Cardiac muscle cell (in vitro differentiated cells and primary cell): ENCODE measurements around the gene MTHFR. TPM values are rescaled to one million over a fixed set of nuclear protein-coding genes. Genes with fewer than 3 reads are reported as not detected.

Experiments used
- DNase-seq, 2 donors: peaks; one replicate each; pipeline versions ENCODE4 v3.0.0 to v3.0.0-alpha.2; 2010 to 2017; ENCODE audit warnings: low read depth in 1 of 2, low spot score in 1 of 2
- H3K27ac ChIP-seq: fragments of 200-600 bp; sonication (generic); 2 replicates; pipeline ENCODE4 v1.5.1; 2016
- H3K27me3 ChIP-seq: fragments of 200-600 bp; sonication (generic); 2 replicates; pipeline ENCODE4 v1.6.0; 2016; ENCODE audit warnings: control low read depth
- H3K36me3 ChIP-seq: fragments of 200-600 bp; sonication (generic); 2 replicates; pipeline ENCODE4 v1.5.1; 2016; ENCODE audit warnings: control low read depth
- H3K4me1 ChIP-seq: fragments of 200-600 bp; sonication (generic); 2 replicates; pipeline ENCODE4 v1.8.1; 2017; ENCODE audit warnings: low read depth, mild to moderate bottlenecking, mixed run types
- H3K4me3 ChIP-seq: fragments of 200-600 bp; sonication (generic); 2 replicates; pipeline ENCODE4 v1.5.1; 2016; ENCODE audit warnings: mild to moderate bottlenecking
- H3K9me3 ChIP-seq: fragments of 200-600 bp; sonication (generic); 2 replicates; pipeline ENCODE4 v1.5.1; 2017; ENCODE audit warnings: low read depth, mild to moderate bottlenecking, control low read depth
- CTCF ChIP-seq: IDR thresholded peaks from 2 replicates; pipeline ENCODE4 v1.5.1; 2012; ENCODE audit warnings: low read depth, mild to moderate bottlenecking, low read length
- polyA plus RNA-seq: library from polyadenylated mRNA; unstranded; fragments of >200 nt; fragmentation: Nextera tagmentation; extraction: Ambion mirVana; gene quantifications from 2 replicates; pipeline ENCODE4 v1.2.1, GENCODE V29; 2016
- total RNA-seq: library from RNA; depleted of rRNA; stranded (reverse); fragments of >200 nt; gene quantifications from 2 replicates; pipeline ENCODE4 v1.2.3, GENCODE V29; 2016

MTHFR gene
- total and polyA plus RNA-seq, 2 experiments from 2014 or later = 37.5 to 64.0 TPM

GRCh38 chr1:11836955-11837766 lies 31.4 kb upstream of the MTHFR start:
- H3K27me3 ChIP-seq = no peaks in the 10 kb centered on the region
- TF ChIP-seq CTCF = no peak
- peaks cover 76% of the 10 kb centered on the region for H3K36me3 ChIP-seq
- H3K9me3 ChIP-seq = no peaks in the 10 kb centered on the region
- H3K4me1 ChIP-seq = no peaks in the 10 kb centered on the region
- H3K27ac ChIP-seq = no peak overlapping the region
- H3K4me3 ChIP-seq = no peak overlapping the region
- DNase-seq = no peak

GRCh38 chr1:11835441-11836225 lies 29.9 kb upstream of the MTHFR start:
- no peak for DNase-seq
- no peak overlapping the region for H3K4me3 ChIP-seq

GRCh38 chr1:11833900-11834299 lies 28.1 kb upstream of the MTHFR start:
- peaks cover 67% of the 10 kb centered on the region for H3K36me3 ChIP-seq
- TF ChIP-seq CTCF = no peak

More at GRCh38 chr1:11835441-11836225, 29.9 kb upstream of the MTHFR start:
- H3K9me3 ChIP-seq = no peaks in the 10 kb centered on the region
- no peak for TF ChIP-seq CTCF
- no peaks in the 10 kb centered on the region for H3K4me1 ChIP-seq
- no peak overlapping the region for H3K27ac ChIP-seq
- no peaks in the 10 kb centered on the region for H3K27me3 ChIP-seq
- peaks cover 75% of the 10 kb centered on the region for H3K36me3 ChIP-seq

GRCh38 chr1:11833497-11833896 lies 27.7 kb upstream of the MTHFR start:
- Histone ChIP-seq H3K4me1 (no peaks in the 10 kb centered on the region), H3K27me3 (no peaks in the 10 kb centered on the region), H3K9me3 (no peaks in the 10 kb centered on the region), H3K36me3 (peaks cover 71% of the 10 kb centered on the region), H3K27ac (no peak overlapping the region), H3K4me3 (no peak overlapping the region)
- DNase-seq = no peak
- no peak for TF ChIP-seq CTCF

More at GRCh38 chr1:11833900-11834299, 28.1 kb upstream of the MTHFR start:
- Histone ChIP-seq H3K9me3 (no peaks in the 10 kb centered on the region), H3K27me3 (no peaks in the 10 kb centered on the region), H3K4me3 (no peak overlapping the region), H3K27ac (no peak overlapping the region), H3K4me1 (no peaks in the 10 kb centered on the region)
- DNase-seq = no peak

GRCh38 chr1:11831945-11832725 lies 26.4 kb upstream of the MTHFR start:
- Histone ChIP-seq H3K27ac (no peak overlapping the region), H3K36me3 (peaks cover 63% of the 10 kb centered on the region)
- TF ChIP-seq CTCF = no peak

More at GRCh38 chr1:11831945-11832725, 26.4 kb upstream of the MTHFR start:
- no peak for DNase-seq
- Histone ChIP-seq H3K4me1 (no peaks in the 10 kb centered on the region), H3K27me3 (no peaks in the 10 kb centered on the region), H3K4me3 (no peak overlapping the region), H3K9me3 (no peaks in the 10 kb centered on the region)
